ENCODE results near the gene GPR62. TPM values are rescaled to one million over a fixed set of nuclear protein-coding genes. Genes with fewer than 3 reads are reported as not detected.

The GPR62 gene
- polyA plus RNA-seq, 4 donors, result 0.32 to 0.59 (median 0.53) TPM

Other genes with a start within 250 kb of the GPR62 start
- under 1 TPM; 0.27 to 0.81 (median 0.50) TPM for gene GRM2, start 248.3 kb upstream of the GPR62 start, polyA plus RNA-seq (ENCODE audit: insufficient read length in 4 of 4)
- not detected for gene IQCF6, start 176.1 kb upstream of the GPR62 start, polyA plus RNA-seq (ENCODE audit: insufficient read length in 4 of 4)
- gene IQCF2, start 93.8 kb upstream of the GPR62 start, polyA plus RNA-seq (ENCODE audit: insufficient read length in 4 of 4), result not detected
- not detected for gene IQCF5, start 79.8 kb upstream of the GPR62 start, polyA plus RNA-seq (ENCODE audit: insufficient read length in 4 of 4)
- gene IQCF1, start 52.0 kb upstream of the GPR62 start, polyA plus RNA-seq (ENCODE audit: insufficient read length in 4 of 4), result not detected
- 10 to 100 TPM; 12.1 to 22.6 (median 17.8) TPM for gene RRP9, start 13.5 kb upstream of the GPR62 start, polyA plus RNA-seq (ENCODE audit: insufficient read length in 4 of 4)
- gene PARP3, start 13.0 kb upstream of the GPR62 start, polyA plus RNA-seq (ENCODE audit: insufficient read length in 4 of 4), result 10 to 100 TPM in 3 of 4 donors, 1 to 10 TPM in 1; 9.4 to 19.2 (median 17.4) TPM
- 10 to 100 TPM; 49.4 to 80.4 (median 54.2) TPM for gene PCBP4, start 12.1 kb downstream of the GPR62 start, polyA plus RNA-seq (ENCODE audit: insufficient read length in 4 of 4)
- 10 to 100 TPM; 43.5 to 91.3 (median 73.8) TPM for gene ABHD14B, start 18.7 kb downstream of the GPR62 start, polyA plus RNA-seq (ENCODE audit: insufficient read length in 4 of 4)
- gene ABHD14A, start 19.7 kb downstream of the GPR62 start, polyA plus RNA-seq (ENCODE audit: insufficient read length in 4 of 4), result 10 to 100 TPM; 20.2 to 30.4 (median 25.9) TPM
- 100 to 1,000 TPM in 1 of 4 donors, 10 to 100 TPM in 3; 23.9 to 132 (median 83.9) TPM for gene ACY1, start 28.2 kb downstream of the GPR62 start, polyA plus RNA-seq (ENCODE audit: insufficient read length in 4 of 4)
- 1,000 to 10,000 TPM; 1,419 to 1,780 (median 1,590) TPM for gene RPL29, start 40.5 kb downstream of the GPR62 start, polyA plus RNA-seq (ENCODE audit: insufficient read length in 4 of 4)
- 10 to 100 TPM; 14.3 to 20.1 (median 17.8) TPM for gene DUSP7, start 101.2 kb downstream of the GPR62 start, polyA plus RNA-seq (ENCODE audit: insufficient read length in 4 of 4)
- gene POC1A, start 199.0 kb downstream of the GPR62 start, polyA plus RNA-seq (ENCODE audit: insufficient read length in 4 of 4), result 1 to 10 TPM; 6.7 to 8.9 (median 7.6) TPM
- 10 to 100 TPM; 28.8 to 50.7 (median 47.9) TPM for gene ALAS1, start 242.8 kb downstream of the GPR62 start, polyA plus RNA-seq (ENCODE audit: insufficient read length in 4 of 4)